ENCODE data around the gene GPC5.

GPC5 gene

GRCh38 chr13:92592757-92593156, 1194.3 kb downstream of the GPC5 start:
- no peak for DNase-seq (ENCODE audit: low read depth in 2 of 3, low spot score in 2 of 3)

GRCh38 chr13:92602560-92602959, 1204.1 kb downstream of the GPC5 start:
- DNase-seq (ENCODE audit: low read depth in 2 of 3, low spot score in 2 of 3): no peak

- no peak for DNase-seq (ENCODE audit: low read depth in 2 of 3, low spot score in 2 of 3)
Observed at GRCh38 chr13:92609376-92609775, 1211.0 kb downstream of the GPC5 start.

- no peak for DNase-seq (ENCODE audit: low read depth in 2 of 3, low spot score in 2 of 3)
Observed at GRCh38 chr13:92612892-92613291, 1214.5 kb downstream of the GPC5 start.

GRCh38 chr13:92613921-92614320, 1215.5 kb downstream of the GPC5 start:
- DNase-seq (ENCODE audit: low read depth in 2 of 3, low spot score in 2 of 3): no peak

GRCh38 chr13:92621985-92622384, 1223.6 kb downstream of the GPC5 start:
- DNase-seq (ENCODE audit: low read depth in 2 of 3, low spot score in 2 of 3): no peak

GRCh38 chr13:92622905-92623304, 1224.5 kb downstream of the GPC5 start:
- DNase-seq (ENCODE audit: low read depth in 2 of 3, low spot score in 2 of 3): no peak

- no peak for DNase-seq (ENCODE audit: low read depth in 2 of 3, low spot score in 2 of 3)
Observed at GRCh38 chr13:92626274-92626673, 1227.9 kb downstream of the GPC5 start.

GRCh38 chr13:92640936-92641335, 1242.5 kb downstream of the GPC5 start:
- DNase-seq (ENCODE audit: low read depth in 2 of 3, low spot score in 2 of 3): no peak

- no peak for DNase-seq (ENCODE audit: low read depth in 2 of 3, low spot score in 2 of 3)
Observed at GRCh38 chr13:92649140-92649813, 1250.9 kb downstream of the GPC5 start.

- DNase-seq (ENCODE audit: low read depth in 2 of 3, low spot score in 2 of 3): no peak
Observed at GRCh38 chr13:92656103-92656502, 1257.7 kb downstream of the GPC5 start.

- DNase-seq (ENCODE audit: low read depth in 2 of 3, low spot score in 2 of 3): no peak
Observed at GRCh38 chr13:92656648-92657047, 1258.2 kb downstream of the GPC5 start.

- DNase-seq (ENCODE audit: low read depth in 2 of 3, low spot score in 2 of 3): no peak
Observed at GRCh38 chr13:92657565-92657964, 1259.1 kb downstream of the GPC5 start.

GRCh38 chr13:92658293-92658692, 1259.9 kb downstream of the GPC5 start:
- no peak for DNase-seq (ENCODE audit: low read depth in 2 of 3, low spot score in 2 of 3)

GRCh38 chr13:92661406-92661805, 1263.0 kb downstream of the GPC5 start:
- DNase-seq (ENCODE audit: low read depth in 2 of 3, low spot score in 2 of 3): no peak

GRCh38 chr13:92668157-92668556, 1269.7 kb downstream of the GPC5 start:
- no peak for DNase-seq (ENCODE audit: low read depth in 2 of 3, low spot score in 2 of 3)

GRCh38 chr13:92670096-92670495, 1271.7 kb downstream of the GPC5 start:
- DNase-seq (ENCODE audit: low read depth in 2 of 3, low spot score in 2 of 3): no peak

GRCh38 chr13:92671821-92672220, 1273.4 kb downstream of the GPC5 start:
- DNase-seq (ENCODE audit: low read depth in 2 of 3, low spot score in 2 of 3): no peak

GRCh38 chr13:92676246-92676645, 1277.8 kb downstream of the GPC5 start:
- no peak for DNase-seq (ENCODE audit: low read depth in 2 of 3, low spot score in 2 of 3)

- no peak for DNase-seq (ENCODE audit: low read depth in 2 of 3, low spot score in 2 of 3)
Observed at GRCh38 chr13:92677571-92677970, 1279.2 kb downstream of the GPC5 start.

- no peak for DNase-seq (ENCODE audit: low read depth in 2 of 3, low spot score in 2 of 3)
Observed at GRCh38 chr13:92679602-92680001, 1281.2 kb downstream of the GPC5 start.

GRCh38 chr13:92681239-92681638, 1282.8 kb downstream of the GPC5 start:
- DNase-seq (ENCODE audit: low read depth in 2 of 3, low spot score in 2 of 3): no peak

GRCh38 chr13:92682832-92683517, 1284.6 kb downstream of the GPC5 start:
- DNase-seq (ENCODE audit: low read depth in 2 of 3, low spot score in 2 of 3): no peak

All from activated CD8-positive, alpha-beta memory T cell treated with anti-CD3 and anti-CD28 coated beads for 48 hours (primary cell).